Upper lobe of right lung (tissue), 1 donor: ENCODE data around the gene URB1. TPM values are rescaled to one million over a fixed set of nuclear protein-coding genes. Genes with fewer than 3 reads are reported as not detected.

ENCODE experiments used
- ATAC-seq: fragments of 200-7000 bp; cut with Tn5 transposase; one replicate; pipeline ENCODE4 v1.9.1; 2020; ENCODE audit warnings: mild to moderate bottlenecking, moderate library complexity
- DNase-seq: peaks from one replicate; pipeline ENCODE4 v3.0.0-alpha.2; 2020
- H3K27ac ChIP-seq: fragments of 200-600 bp; one replicate; pipeline ENCODE4 v1.8.0; 2022
- H3K27me3 ChIP-seq: fragments of 200-600 bp; one replicate; pipeline ENCODE4 v1.8.0; 2022; ENCODE audit warnings: mild to moderate bottlenecking
- H3K36me3 ChIP-seq: fragments of 200-600 bp; one replicate; pipeline ENCODE4 v1.8.0; 2022
- H3K4me1 ChIP-seq: fragments of 200-600 bp; one replicate; pipeline ENCODE4 v1.8.0; 2022
- H3K4me3 ChIP-seq: fragments of 200-600 bp; one replicate; pipeline ENCODE4 v1.8.0; 2022; ENCODE audit warnings: mild to moderate bottlenecking
- H3K9me3 ChIP-seq: fragments of 200-600 bp; one replicate; pipeline ENCODE4 v1.8.0; 2022
- CTCF ChIP-seq: fragments of 200-600 bp; IDR thresholded peaks from one replicate; pipeline ENCODE4 v1.8.0; 2022; ENCODE audit warnings: antibody characterized with exemption
- intact Hi-C: fragments of 100-400 bp; cut with DNase I; formaldehyde crosslinking; loops from one replicate; pipeline ENCODE4 v1.11.0; 2022
- total RNA-seq: library from RNA; stranded (reverse); fragmentation: NEBNext Ultra II Directional; extraction: Animal tissue kit (Norgen Biotek cat#: 25700); gene quantifications from one replicate; pipeline ENCODE4 v1.2.1, GENCODE V29; 2021
- donor health status: DM: no; HTN: yes; CAD: no; lungs with severe emphysema.

URB1 gene
- total RNA-seq, 1 donor from 2014 or later, result 14.3 TPM

GRCh38 chr21:32261929-32262328 is 130.9 kb downstream of the URB1 start:
- no peaks in the 10 kb centered on the region for H3K4me1 ChIP-seq
- H3K27me3 ChIP-seq, result no peaks in the 10 kb centered on the region
- no peaks in the 10 kb centered on the region for H3K9me3 ChIP-seq
- H3K27ac ChIP-seq, result no peak overlapping the region
- DNase-seq, result no peak
- H3K4me3 ChIP-seq, result no peak overlapping the region
- H3K36me3 ChIP-seq, result no peaks in the 10 kb centered on the region
- no peak for TF ChIP-seq CTCF
- no peak for ATAC-seq
- intact Hi-C loops, result no loop called here

Other genes with a start within 250 kb of the URB1 start
- gene MIS18A, start 114.0 kb downstream of the URB1 start, total RNA-seq, result 4.0 TPM
- gene MRAP, start 94.2 kb downstream of the URB1 start, total RNA-seq, result 0.46 TPM
- gene EVA1C, start 19.7 kb upstream of the URB1 start, total RNA-seq, result 55.4 TPM
- gene TCP10L, start 192.5 kb upstream of the URB1 start, total RNA-seq, result 0.78 TPM
- 30.7 TPM for gene CFAP298, start 219.4 kb upstream of the URB1 start, total RNA-seq